HL-60 (cell line): ENCODE results near the gene C6orf47.

Source experiments
- CTCF ChIP-seq: IDR thresholded peaks from one replicate; pipeline ENCODE4 v1.5.1; 2011; ENCODE audit warnings: low read length, control low read depth, inconsistent platforms; ENCODE audit not compliant: insufficient read depth
- GABPA ChIP-seq: IDR thresholded peaks from 2 replicates; pipeline ENCODE4 v1.6.1; 2012; ENCODE audit warnings: low read depth
- POLR2AphosphoS5 ChIP-seq: IDR thresholded peaks from 2 replicates; pipeline ENCODE4 v1.6.1; 2012; ENCODE audit warnings: low read depth
- REST ChIP-seq: IDR thresholded peaks from 2 replicates; pipeline ENCODE4 v1.6.1; 2012; ENCODE audit warnings: low read depth; ENCODE audit not compliant: insufficient replicate concordance
- SPI1 ChIP-seq: IDR thresholded peaks from 2 replicates; pipeline ENCODE4 v1.6.1; 2012; ENCODE audit warnings: low read depth, mild to moderate bottlenecking, borderline replicate concordance

- TF ChIP-seq CTCF = no peak
- no peak for TF ChIP-seq POLR2AphosphoS5
- no peak for TF ChIP-seq GABPA
- TF ChIP-seq SPI1 = no peak
- TF ChIP-seq REST = no peak
Measured at GRCh38 chr6:31669676-31670075, 9.1 kb upstream of the C6orf47 start, which contains the start of gene LY6G5B.
